Measurements from ENCODE around the gene PARVB.

PARVB gene

DNA sequence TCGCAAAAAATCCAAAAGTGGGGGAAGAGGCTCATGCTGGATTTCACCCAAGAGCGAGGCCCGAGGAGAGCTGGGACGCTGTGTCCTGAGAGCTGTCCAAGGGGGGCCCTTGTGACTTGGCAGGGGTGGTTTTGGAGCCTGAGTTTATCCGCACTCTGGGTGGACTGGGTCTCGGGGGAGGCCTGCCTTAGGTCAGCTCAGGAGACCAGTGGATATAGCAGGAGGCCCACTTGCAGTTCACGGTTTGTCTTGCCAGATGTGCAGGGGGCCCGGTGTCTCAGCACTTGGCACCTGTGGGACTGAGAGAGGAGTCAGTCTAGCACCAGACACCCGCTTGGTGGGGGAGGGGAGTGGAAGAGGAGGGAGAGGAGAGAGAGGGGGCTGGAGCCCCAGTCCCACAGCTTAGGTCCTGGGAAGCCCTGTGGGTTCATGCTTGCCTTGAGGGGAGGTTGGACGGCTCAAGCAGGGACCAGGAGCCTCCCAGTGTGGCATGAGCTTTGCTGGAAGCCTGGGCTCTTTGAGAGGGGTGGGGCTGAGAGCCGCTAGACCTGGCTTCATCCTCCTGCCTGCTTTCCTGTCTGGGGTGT is 33.4 kb downstream of the PARVB start:
- TF ChIP-seq, protein P1, sequence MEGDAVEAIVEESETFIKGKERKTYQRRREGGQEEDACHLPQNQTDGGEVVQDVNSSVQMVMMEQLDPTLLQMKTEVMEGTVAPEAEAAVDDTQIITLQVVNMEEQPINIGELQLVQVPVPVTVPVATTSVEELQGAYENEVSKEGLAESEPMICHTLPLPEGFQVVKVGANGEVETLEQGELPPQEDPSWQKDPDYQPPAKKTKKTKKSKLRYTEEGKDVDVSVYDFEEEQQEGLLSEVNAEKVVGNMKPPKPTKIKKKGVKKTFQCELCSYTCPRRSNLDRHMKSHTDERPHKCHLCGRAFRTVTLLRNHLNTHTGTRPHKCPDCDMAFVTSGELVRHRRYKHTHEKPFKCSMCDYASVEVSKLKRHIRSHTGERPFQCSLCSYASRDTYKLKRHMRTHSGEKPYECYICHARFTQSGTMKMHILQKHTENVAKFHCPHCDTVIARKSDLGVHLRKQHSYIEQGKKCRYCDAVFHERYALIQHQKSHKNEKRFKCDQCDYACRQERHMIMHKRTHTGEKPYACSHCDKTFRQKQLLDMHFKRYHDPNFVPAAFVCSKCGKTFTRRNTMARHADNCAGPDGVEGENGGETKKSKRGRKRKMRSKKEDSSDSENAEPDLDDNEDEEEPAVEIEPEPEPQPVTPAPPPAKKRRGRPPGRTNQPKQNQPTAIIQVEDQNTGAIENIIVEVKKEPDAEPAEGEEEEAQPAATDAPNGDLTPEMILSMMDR (IDR thresholded peaks at IDR 0.05; ENCODE audit: control insufficient read depth, insufficient read depth, low read depth, low read length, missing control alignments), result no peak
- no peak overlapping the region for H3K4me3 ChIP-seq (ENCODE audit: control insufficient read depth, low read depth, low read length)
- DNase-seq (ENCODE audit: low read depth), result no peak

DNA sequence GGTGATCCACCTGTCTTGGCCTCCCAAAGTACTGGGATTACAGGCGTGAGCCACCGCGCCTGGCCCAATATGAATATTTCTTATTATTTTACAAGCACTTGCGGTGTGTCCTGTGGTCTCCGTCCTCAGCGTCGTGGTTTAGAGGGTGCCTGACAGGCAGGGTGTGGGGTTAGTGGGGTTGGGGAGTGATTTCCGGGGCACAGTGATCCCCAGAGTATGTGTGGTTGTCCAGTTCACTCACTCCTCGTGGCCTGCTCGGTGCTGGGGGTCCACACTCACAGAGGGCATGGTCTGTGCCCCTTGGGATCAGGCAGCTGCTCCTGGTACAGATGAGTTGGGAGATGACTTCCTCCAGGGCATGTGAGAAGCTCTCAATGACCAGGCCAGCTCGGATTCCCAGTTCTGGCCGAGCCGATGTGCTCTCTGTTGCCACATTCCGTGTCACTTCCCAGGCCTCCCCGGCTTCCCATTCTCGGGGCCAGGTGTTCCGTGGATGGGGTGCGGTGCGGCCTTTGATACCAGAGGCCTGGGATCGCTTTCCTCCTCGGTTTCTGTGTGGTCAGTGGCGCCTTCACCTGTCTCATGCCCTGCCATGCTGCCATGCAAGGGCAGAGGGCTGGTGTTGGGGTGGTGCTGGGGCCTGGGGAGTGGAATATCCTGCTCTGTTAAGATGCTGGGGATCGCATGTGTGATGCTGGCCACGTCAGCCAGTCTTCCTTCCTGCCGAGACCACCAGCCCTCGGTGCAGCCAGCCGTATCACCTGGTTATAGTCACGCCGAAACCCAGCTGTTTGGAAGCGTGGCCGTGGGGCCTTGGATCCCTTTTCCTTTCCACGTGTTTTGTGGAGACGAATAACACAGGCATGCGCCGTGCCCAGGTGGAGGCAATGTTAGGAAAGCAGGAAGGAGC is 39.6 kb downstream of the PARVB start:
- no peak overlapping the region for H3K4me3 ChIP-seq (ENCODE audit: control insufficient read depth, low read depth, low read length)

DNA sequence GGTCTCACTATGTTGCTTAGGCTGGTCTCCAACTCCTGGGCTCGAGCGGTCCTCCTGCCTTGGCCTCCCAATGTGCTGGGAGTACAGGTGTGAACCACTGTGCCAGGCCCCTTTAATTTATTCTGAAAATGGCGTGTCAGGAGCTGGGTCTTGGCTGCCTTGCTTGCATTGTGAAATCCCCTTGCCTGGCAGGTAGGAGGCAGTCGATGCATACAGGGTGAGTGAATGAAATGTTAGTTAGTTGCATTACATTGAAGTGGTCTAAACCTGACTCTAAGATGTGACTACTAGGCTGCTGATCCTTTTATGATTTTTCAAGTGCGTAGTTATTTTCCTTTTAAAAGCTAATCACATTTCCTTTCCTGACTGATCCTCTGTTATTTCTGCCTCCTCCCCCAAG is 42.9 kb downstream of the PARVB start:
- H3K4me3 ChIP-seq (ENCODE audit: control insufficient read depth, low read depth, low read length), result no peak overlapping the region
- TF ChIP-seq, protein P1 (IDR thresholded peaks at IDR 0.05; ENCODE audit: control insufficient read depth, insufficient read depth, low read depth, low read length, missing control alignments), result no peak
- no peak for DNase-seq (ENCODE audit: low read depth)

More for the DNA sequence above, 39.6 kb downstream of the PARVB start:
- TF ChIP-seq, protein P1 (IDR thresholded peaks at IDR 0.05; ENCODE audit: control insufficient read depth, insufficient read depth, low read depth, low read length, missing control alignments), result no peak
- DNase-seq (ENCODE audit: low read depth), result no peak

DNA sequence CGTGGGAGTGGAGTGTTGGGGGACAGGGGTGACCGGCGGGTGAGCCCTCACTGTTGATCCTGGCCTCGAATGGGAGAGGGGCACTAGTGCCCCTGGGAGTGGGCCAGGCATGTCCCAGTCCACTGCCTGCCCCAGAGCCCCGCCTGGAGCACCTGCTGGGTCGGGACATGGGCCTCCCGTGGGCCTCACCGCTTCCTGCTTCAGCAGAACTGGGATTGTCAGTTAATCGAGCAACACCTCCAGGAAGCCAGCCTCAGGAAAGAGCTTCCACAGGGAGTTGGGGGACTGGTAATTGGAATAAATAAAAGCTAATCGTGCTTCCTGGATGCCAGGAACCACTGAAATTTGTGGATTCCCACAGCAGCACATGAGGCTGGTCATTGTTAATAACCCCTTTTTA is 43.8 kb downstream of the PARVB start:
- H3K4me3 ChIP-seq (ENCODE audit: control insufficient read depth, low read depth, low read length), result no peak overlapping the region
- TF ChIP-seq, protein P1 (IDR thresholded peaks at IDR 0.05; ENCODE audit: control insufficient read depth, insufficient read depth, low read depth, low read length, missing control alignments), result no peak
- DNase-seq (ENCODE audit: low read depth), result no peak

DNA sequence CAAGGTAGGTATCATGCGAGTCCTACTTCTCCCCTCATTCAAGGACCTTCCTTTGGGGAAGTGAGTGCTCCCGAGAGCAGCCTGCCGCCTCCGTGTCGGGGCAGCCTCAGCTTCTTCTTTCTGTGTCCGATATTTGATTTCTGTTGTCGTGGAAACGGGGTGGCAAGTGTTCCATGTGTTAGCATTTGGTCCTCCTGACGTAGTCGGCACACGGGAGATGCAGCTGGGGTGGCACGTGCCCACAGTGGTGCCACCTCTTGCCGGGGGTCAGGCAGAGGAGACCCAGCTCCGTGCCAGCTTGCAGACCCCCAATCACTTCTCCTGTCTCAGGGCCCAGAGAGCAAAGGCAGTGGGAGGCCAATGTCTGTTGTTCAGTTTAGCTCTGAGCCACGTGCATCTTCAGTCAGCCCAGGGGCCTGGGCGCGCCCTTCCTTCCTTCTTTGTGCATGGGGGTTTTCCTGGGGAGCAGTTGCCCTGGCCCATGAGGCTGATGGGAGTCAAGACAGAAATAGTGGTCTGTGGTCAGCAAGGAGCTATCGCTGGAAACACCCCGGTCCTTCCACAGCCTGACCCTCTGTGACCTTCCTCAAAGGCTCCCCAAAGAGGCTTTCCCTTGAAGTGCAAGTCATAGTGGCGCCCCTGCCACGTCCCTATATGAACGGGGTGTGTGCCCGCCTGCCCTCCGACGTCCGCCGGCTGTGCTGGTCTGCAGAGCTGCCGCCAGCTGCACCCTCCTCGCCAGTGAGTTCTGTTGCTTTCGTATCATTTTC is 44.5 kb downstream of the PARVB start:
- TF ChIP-seq, protein P1 (IDR thresholded peaks at IDR 0.05; ENCODE audit: control insufficient read depth, insufficient read depth, low read depth, low read length, missing control alignments), result no peak
- H3K4me3 ChIP-seq (ENCODE audit: control insufficient read depth, low read depth, low read length), result no peak overlapping the region
- DNase-seq (ENCODE audit: low read depth), result no peak

DNA sequence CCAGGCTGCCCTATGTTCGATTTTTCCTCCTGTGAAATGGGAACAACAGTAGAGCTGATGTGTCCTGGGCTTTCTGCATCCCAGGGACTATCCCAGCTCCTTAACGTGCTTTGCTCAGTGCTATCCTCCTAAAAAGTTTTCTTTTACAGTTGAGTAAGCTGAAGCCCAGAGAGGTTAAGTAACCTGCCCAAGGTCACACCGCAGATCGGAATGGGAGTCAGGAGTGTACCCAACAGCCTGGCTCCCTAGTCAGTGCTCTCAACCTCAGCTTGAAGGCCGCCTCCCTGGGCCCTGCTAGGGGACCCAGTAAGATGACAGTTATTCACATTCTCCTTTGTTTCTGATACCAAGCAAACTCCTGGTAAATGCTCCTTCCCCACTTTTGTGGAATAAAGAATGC is 45.9 kb downstream of the PARVB start:
- TF ChIP-seq, protein P1 (IDR thresholded peaks at IDR 0.05; ENCODE audit: control insufficient read depth, insufficient read depth, low read depth, low read length, missing control alignments), result no peak
- no peak for DNase-seq (ENCODE audit: low read depth)
- H3K4me3 ChIP-seq (ENCODE audit: control insufficient read depth, low read depth, low read length), result no peak overlapping the region
